Activated CD8-positive, alpha-beta memory T cell treated with anti-CD3 and anti-CD28 coated beads for 48 hours (primary cell): Measurements from ENCODE around the gene MPV17L2.
A peak's percentile ranks its signal among the peaks of the same experiment; 100 is the strongest.

Experiments used
- DNase-seq, 3 experiments: peaks; one replicate each; pipeline ENCODE4 v3.0.0-alpha.2; 2020; ENCODE audit warnings: low read depth in 2 of 3, low spot score in 2 of 3

The MPV17L2 gene

GRCh38 chr19:18160493-18160970 lies 32.5 kb upstream of the MPV17L2 start:
- peak in 1 of 3 experiments; percentile 16 for DNase-seq

DNA sequence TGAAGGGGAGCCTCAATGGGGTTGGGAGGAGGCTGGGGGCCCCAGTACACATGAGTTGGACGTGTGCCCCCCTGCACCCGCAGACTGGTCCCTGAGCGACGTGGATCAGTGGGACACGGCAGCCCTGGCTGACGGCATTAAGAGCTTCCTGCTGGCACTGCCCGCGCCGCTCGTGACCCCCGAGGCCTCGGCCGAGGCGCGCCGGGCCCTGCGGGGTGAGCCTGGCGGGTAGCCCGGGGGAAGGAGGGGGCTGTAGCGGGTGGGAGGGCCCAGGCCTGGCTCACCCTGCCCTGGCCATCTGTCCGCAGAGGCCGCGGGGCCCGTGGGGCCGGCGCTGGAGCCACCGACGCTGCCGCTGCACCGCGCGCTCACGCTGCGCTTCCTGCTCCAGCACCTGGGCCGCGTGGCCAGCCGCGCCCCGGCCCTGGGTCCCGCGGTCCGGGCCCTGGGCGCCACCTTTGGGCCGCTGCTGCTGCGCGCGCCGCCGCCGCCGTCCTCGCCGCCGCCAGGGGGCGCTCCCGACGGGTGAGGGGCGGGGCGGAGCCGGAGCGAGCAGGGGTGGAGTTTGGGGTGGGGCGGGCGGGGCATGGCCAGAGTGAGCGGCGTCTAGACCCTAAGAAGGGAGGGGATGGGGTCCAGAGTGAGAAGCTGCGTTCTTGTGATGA lies 31.9 kb upstream of the MPV17L2 start:
- DNase-seq: peak; percentile 72 to 82 (median 78)

- no peak for DNase-seq
Observed at GRCh38 chr19:18161636-18162002, 31.4 kb upstream of the MPV17L2 start.

DNA sequence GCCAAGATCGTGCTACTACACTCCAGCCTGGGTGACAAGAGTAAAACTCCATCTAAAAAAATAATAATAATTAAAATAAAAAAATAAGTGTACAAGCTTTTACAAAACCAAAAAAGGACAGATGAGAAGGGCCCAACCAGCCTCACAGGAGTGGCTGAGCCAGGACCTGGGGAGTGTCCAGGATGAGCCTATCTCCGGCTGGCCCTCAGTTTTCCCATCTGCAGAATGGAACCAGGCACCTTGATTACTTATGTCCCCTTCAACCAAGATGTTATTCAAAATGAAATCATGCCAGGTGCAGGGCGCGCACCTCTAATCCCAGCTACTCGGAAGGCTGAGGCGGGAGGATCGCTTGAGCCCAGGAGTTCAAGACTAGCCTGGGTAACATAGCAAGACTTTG lies 28.9 kb upstream of the MPV17L2 start:
- DNase-seq: no peak

- DNase-seq: no peak
Observed at GRCh38 chr19:18165794-18166544, 27.0 kb upstream of the MPV17L2 start.

- no peak for DNase-seq
Observed at GRCh38 chr19:18167011-18167410, 26.0 kb upstream of the MPV17L2 start.

DNA sequence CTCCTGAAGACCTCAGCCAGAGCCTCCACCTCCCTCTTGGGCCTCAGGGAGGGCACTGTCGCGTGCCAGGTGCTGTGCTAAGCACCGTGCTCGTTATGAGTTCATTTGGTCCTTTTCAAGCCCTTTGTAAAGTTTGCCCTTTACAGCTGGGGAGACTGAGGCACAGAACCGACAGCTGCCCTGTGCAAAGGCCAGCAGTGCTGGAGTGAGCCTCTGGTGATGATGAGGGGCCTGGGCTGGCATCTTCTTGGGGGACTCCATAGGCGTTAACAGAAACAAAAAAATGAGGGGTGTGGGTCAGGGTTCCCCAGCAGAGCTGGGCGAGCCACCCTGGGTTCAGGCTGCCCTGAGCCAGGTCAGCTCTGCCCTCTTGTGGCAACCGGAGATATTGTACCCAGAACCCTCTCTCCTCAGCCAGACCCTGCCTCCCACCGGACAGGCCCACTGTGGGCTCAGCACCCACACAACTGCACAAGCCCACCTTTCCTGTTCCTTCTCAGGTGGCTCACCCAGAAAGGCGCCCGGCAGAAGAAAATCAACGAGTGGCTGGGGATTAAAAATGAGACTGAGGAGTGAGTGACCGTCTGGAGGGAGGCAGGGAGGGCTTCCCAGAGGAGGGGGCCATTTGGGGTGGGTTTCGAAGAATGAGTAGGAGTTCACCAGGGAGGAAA lies 24.9 kb upstream of the MPV17L2 start:
- DNase-seq: peak in 1 of 3 experiments; percentile 39

- no peak for DNase-seq
Observed at GRCh38 chr19:18168673-18169381, 24.2 kb upstream of the MPV17L2 start.

DNA sequence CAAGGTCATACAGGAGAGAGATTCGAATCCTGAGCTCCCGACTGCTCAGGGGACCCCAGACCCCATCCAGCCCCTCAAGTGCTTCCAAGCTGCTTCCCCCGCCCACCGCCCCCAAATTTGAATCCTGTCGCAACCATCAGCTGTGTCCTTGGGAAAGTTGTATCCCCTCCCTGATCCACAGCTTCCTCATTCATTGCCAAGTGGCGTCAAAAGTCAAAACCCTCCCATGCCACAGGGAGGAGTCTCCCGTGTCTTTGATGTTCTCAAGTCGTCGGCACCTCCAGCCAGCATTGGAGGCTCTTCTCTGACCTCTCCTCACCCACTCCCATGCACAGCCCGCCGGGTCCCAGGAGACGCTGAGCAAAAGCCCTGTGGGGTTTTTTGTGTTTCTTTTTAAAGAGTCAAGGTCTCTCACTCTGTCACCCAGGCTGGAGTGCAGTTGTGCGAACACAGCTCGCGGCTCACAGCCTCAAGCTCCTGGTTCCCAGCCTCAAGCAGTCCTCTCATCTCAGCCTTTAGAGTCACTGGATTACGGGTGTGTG lies 22.2 kb upstream of the MPV17L2 start:
- DNase-seq: no peak

DNA sequence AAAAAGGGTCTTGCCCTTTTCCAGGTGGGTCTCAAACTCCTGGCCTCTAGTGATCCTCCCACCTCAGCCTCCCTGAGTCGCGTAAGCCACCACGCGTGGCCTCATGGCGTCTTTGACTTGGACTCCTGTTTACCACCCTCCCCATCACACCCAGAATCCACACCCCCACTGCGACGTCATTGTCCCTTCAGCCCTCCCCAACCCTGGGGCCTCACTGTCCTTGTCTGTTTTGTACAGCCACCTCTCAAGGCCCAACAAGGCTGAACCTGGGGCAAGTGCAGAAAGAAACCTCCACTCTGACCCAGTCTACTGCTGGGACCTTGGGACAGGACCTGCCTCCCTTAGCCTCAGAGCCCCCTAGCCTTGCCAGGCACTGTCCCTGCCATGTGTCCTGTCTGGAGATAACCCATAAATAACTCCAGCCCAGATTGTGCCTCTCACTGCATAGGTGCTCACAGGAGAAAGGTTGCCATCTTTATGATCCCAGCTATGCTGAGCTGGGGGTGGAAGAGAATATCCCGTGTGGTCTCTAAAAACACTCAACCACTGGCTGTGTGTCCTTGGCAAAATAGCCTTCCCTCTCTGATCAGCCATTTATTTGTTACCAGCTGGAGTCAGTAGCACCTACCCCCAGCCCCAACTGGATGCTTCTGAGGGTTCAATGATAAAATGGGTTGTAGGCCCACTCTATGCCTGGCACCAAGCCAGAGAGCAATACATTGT lies 21.3 kb upstream of the MPV17L2 start:
- DNase-seq: no peak

DNA sequence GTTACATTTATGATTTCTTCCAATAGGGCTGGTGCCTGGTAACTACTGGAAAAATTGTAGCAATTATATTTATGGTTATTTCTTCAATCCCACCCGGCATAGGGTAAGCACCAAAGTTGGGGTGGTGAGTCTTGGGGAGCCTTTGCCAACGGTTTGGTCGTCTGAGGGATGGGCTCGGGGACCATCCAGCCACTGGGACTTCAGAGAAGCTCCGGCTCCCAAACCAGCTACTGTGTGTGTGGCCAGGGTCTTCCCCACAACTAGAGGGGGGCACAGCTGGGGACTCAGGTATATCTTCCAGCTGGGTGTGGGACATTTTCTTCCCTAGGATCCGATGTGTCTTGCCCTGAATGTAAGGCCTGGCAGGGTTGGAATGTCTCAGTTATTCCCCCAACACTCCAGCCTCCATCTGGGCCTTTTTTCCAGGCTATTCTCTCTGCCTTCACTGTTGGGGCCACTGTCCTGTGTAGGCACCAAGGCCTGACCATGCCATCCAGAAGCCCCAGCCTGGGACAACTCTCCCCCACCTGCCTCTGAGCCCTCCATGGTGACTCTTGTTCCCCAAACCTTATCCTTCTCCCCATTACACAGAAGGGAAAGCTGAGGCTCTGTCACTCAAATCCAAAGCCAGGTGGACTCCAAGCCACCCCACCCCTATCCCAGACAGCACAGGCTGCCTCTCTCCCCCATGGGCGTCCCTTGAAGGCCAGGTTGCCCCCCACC lies 20.5 kb upstream of the MPV17L2 start:
- no peak for DNase-seq

DNA sequence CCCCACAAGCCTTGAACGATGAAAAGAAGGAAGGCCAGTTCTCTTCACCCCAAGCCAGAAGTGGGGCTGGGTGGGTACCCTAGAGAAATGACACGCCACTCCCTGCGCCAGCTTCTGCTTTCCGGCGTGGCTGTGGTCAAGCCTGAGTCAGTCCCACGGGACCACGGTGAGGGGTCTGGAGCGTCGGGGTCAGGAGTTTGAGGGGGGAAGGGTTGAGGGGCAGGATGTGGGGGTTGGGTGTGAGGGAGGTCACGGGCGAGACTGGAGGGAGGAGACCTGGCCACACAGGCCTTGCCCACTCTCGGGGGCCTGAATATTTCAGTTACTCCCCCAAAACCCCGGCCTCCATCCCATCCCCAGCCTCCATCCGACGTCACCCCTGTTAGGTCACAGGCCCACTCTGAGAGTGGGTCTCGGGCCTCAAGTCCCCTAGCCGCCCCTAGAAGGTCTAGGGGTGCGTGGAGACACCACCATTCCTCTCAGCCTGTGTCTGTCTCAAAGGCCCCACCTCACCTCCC lies 19.9 kb upstream of the MPV17L2 start:
- DNase-seq: no peak

- DNase-seq: peak in 1 of 3 experiments; percentile 37
Observed at GRCh38 chr19:18173572-18174288, 19.3 kb upstream of the MPV17L2 start, which contains the start of gene IFI30. Gene IFI30 (plus strand): TSS chr19:18173813. CDS start chr19:18173842, 29 bp downstream.

DNA sequence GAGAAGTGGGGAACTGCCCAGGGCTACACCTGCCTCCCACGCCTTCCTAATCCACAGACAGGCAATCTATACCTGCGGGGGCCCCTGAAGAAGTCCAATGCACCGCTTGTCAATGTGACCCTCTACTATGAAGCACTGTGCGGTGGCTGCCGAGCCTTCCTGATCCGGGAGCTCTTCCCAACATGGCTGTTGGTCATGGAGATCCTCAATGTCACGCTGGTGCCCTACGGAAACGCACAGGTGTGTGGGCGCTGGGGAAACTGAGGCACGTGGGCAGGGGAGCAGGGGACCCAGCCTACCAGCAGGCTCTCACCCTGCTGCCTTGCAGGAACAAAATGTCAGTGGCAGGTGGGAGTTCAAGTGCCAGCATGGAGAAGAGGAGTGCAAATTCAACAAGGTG lies 18.0 kb upstream of the MPV17L2 start:
- no peak for DNase-seq

DNA sequence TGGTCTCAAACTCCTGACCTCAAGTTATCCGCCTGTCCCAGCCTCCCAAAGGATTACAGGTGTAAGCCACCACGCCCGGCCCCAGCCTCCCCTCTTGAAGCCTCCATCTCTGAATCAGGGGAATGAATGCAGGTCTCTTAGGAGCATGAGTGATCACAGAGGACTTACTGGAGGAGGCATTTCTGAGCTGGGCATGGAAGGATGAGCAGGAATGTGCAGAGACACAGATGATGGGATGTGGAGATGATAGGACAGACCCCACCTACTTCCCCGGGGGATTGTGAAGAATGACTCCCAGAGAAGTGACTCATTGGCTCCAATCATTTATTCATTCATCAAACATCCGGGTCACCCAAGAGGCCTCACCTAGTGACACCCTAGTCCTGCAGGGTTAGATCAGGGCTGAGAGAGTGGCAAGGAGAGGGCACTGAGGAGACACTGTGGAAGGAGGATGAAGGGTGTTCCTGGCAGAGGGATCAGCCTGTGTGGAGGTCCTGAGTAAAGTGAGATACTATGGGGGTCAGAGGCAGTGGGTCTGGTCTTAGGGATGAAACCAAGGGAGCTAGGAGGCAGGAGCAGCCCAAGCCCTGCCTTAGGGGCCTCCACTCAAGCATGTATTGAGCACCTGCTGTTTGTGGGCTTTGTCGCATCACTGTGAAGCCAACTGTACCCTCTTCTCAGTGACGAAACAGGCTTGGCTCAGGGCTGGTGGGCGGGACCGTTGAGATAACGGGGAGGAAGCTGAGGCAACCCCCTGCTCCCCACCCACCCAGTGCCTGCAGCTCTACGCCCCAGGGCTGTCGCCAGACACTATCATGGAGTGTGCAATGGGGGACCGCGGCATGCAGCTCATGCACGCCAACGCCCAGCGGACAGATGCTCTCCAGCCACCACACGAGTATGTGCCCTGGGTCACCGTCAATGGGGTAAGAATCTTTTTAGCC lies 16.4 kb upstream of the MPV17L2 start:
- no peak for DNase-seq

DNA sequence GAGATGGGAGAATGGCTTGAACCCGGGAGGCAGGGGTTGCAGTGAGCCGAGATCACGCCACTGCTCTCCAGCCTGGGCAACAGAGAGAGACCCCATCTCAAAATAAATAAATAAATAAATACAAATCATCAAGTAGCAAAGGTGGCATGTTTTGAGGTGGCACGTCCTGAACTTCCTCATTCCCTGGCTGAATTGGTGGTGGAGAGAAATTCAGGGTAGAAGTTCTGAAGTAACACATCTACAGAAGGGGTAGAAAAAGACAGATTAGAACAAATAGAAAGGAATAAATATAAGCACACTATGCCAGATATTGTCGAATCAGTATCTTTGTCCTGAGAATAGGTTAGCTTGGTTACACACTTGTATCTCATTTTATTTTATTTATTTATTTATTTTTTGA lies 13.1 kb upstream of the MPV17L2 start:
- DNase-seq: no peak

- DNase-seq: no peak
Observed at GRCh38 chr19:18183529-18183928, 9.5 kb upstream of the MPV17L2 start.

DNA sequence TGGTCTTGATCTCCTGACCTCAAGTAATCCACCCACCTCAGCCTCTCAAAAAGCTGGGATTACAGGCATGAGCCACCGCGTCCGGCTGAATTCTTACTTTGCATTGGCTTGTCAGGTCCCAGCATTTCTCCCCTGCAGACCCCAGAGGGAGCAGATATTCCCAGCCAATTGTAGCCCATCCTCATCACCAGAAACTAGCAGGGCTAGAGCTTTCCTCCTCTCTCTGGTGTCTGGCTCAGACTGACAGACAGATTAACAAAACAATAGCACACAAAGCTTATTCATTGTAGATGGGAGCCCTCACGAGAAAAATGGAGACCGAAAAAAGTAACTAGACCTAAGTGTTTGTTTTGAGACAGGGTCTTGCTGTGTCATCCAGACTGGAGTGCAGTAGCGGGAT lies 7.5 kb upstream of the MPV17L2 start:
- DNase-seq: no peak
